Activated naive CD4-positive, alpha-beta T cell treated with anti-CD3 and anti-CD28 coated beads, Interleukin-2, amount 10 ng/mL, durations not matched to agents 7 days and 5 days (primary cell): ENCODE results near the gene GTF3C1.
"Not testable (repeated sequence)": the region's sequence is repeated elsewhere in the genome, so short reads cannot be mapped to it uniquely, and the experiment has no call there.

Source experiments
- CTCF ChIA-PET: fragments of 350-600 bp; sonication (Branson Sonifier 250); formaldehyde crosslinking; loops from one replicate; lab custom pipeline; 2021; ENCODE audit warnings: antibody characterized with exemption; lab: Charles Lee
- DNase-seq: peaks from one replicate; pipeline ENCODE4 v3.0.0-alpha.2; 2020
- H3K27ac Mint-ChIP-seq: one replicate; pipeline ENCODE4 v1.8.0; 2021; ENCODE audit warnings: mild to moderate bottlenecking, moderate library complexity, mixed read lengths
- H3K27me3 Mint-ChIP-seq: one replicate; pipeline ENCODE4 v1.8.0; 2021; ENCODE audit warnings: mild to moderate bottlenecking, mixed read lengths
- H3K36me3 Mint-ChIP-seq: one replicate; pipeline ENCODE4 v1.8.0; 2021; ENCODE audit warnings: mixed read lengths
- H3K4me1 Mint-ChIP-seq: one replicate; pipeline ENCODE4 v1.8.0; 2021; ENCODE audit warnings: mixed read lengths
- H3K4me3 Mint-ChIP-seq: one replicate; pipeline ENCODE4 v1.8.0; 2021; ENCODE audit warnings: mild to moderate bottlenecking, moderate library complexity, mixed read lengths
- H3K9me3 Mint-ChIP-seq: one replicate; pipeline ENCODE4 v1.8.0; 2021; ENCODE audit warnings: mixed read lengths

GTF3C1 gene

GRCh38 chr16:27463741-27464591 is 85.7 kb downstream of the GTF3C1 start:
- no peaks in the 10 kb centered on the region for H3K27me3 Mint-ChIP-seq
- H3K36me3 Mint-ChIP-seq: peaks cover 65% of the 10 kb centered on the region
- peak; percentile 74 for DNase-seq
- H3K4me3 Mint-ChIP-seq: peak overlapping the region; percentile 46
- peak overlapping the region; percentile 94 for H3K27ac Mint-ChIP-seq
- CTCF ChIA-PET: no interaction called here
- H3K9me3 Mint-ChIP-seq: no peaks in the 10 kb centered on the region
- peaks cover 49% of the 10 kb centered on the region for H3K4me1 Mint-ChIP-seq

- peaks cover 61% of the 10 kb centered on the region for H3K36me3 Mint-ChIP-seq
- peaks cover 49% of the 10 kb centered on the region for H3K4me1 Mint-ChIP-seq
- CTCF ChIA-PET: interaction anchor here (0.9 kb wide), 1 partner anchor 283 kb away, joined by 4 read pairs; no protein-coding TSS in a partner anchor
- H3K27me3 Mint-ChIP-seq: no peaks in the 10 kb centered on the region
- H3K27ac Mint-ChIP-seq: peak overlapping the region; percentile 94
- H3K9me3 Mint-ChIP-seq: no peaks in the 10 kb centered on the region
- no peak overlapping the region for H3K4me3 Mint-ChIP-seq
- DNase-seq: no peak
Measured at GRCh38 chr16:27462846-27463682, 86.6 kb downstream of the GTF3C1 start.

GRCh38 chr16:27462200-27462845 is 87.4 kb downstream of the GTF3C1 start:
- H3K4me3 Mint-ChIP-seq: no peak overlapping the region
- CTCF ChIA-PET: interaction anchor here (0.9 kb wide), 1 partner anchor 282 kb away, joined by 4 read pairs; no protein-coding TSS in a partner anchor
- H3K36me3 Mint-ChIP-seq: peaks cover 54% of the 10 kb centered on the region
- no peaks in the 10 kb centered on the region for H3K27me3 Mint-ChIP-seq
- no peaks in the 10 kb centered on the region for H3K9me3 Mint-ChIP-seq
- H3K27ac Mint-ChIP-seq: peak overlapping the region; percentile 94
- no peak for DNase-seq
- peaks cover 52% of the 10 kb centered on the region for H3K4me1 Mint-ChIP-seq

- Mint-ChIP-seq H3K9me3 (no peaks in the 10 kb centered on the region), H3K36me3 (peaks cover 49% of the 10 kb centered on the region), H3K4me1 (peaks cover 59% of the 10 kb centered on the region), H3K27me3 (no peaks in the 10 kb centered on the region), H3K4me3 (no peak overlapping the region), H3K27ac (peak overlapping the region; percentile 76)
- CTCF ChIA-PET: no interaction called here
- no peak for DNase-seq
Measured at GRCh38 chr16:27461483-27462171, 88.1 kb downstream of the GTF3C1 start.

GRCh38 chr16:27460663-27461482 is 88.8 kb downstream of the GTF3C1 start:
- no peak for DNase-seq
- CTCF ChIA-PET: interaction anchor here (0.9 to 1.0 kb wide), 2 partner anchors 281 to 304 kb away, joined by 3 read pairs; no protein-coding TSS in a partner anchor
- Mint-ChIP-seq H3K27me3 (no peaks in the 10 kb centered on the region), H3K36me3 (peaks cover 41% of the 10 kb centered on the region), H3K27ac (no peak overlapping the region), H3K4me3 (no peak overlapping the region), H3K9me3 (no peaks in the 10 kb centered on the region), H3K4me1 (peaks cover 62% of the 10 kb centered on the region)

GRCh38 chr16:27460213-27460612 is 89.5 kb downstream of the GTF3C1 start:
- no peaks in the 10 kb centered on the region for H3K27me3 Mint-ChIP-seq
- no peaks in the 10 kb centered on the region for H3K9me3 Mint-ChIP-seq
- no peak for DNase-seq
- H3K27ac Mint-ChIP-seq: no peak overlapping the region
- CTCF ChIA-PET: interaction anchor here (0.9 to 1.0 kb wide), 3 partner anchors 281 to 307 kb away, joined by 3 read pairs; no protein-coding TSS in a partner anchor
- no peak overlapping the region for H3K4me3 Mint-ChIP-seq
- H3K36me3 Mint-ChIP-seq: peaks cover 35% of the 10 kb centered on the region
- H3K4me1 Mint-ChIP-seq: peaks cover 65% of the 10 kb centered on the region

- Mint-ChIP-seq H3K36me3 (peaks cover 30% of the 10 kb centered on the region), H3K9me3 (no peaks in the 10 kb centered on the region), H3K27me3 (no peaks in the 10 kb centered on the region), H3K4me3 (no peak overlapping the region), H3K27ac (no peak overlapping the region), H3K4me1 (peaks cover 62% of the 10 kb centered on the region)
- no peak for DNase-seq
- CTCF ChIA-PET: interaction anchor here (0.9 to 1.8 kb wide), 4 partner anchors 163 to 280 kb away, joined by 3 to 7 read pairs (median 4); partner anchors contain the start of gene KDM8
Measured at GRCh38 chr16:27458987-27459688, 90.6 kb downstream of the GTF3C1 start.

- no peak overlapping the region for H3K4me3 Mint-ChIP-seq
- CTCF ChIA-PET: interaction anchor here (1.6 to 1.8 kb wide), 2 partner anchors 224 to 279 kb away, joined by 4 to 7 read pairs; no protein-coding TSS in a partner anchor
- no peaks in the 10 kb centered on the region for H3K27me3 Mint-ChIP-seq
- H3K27ac Mint-ChIP-seq: no peak overlapping the region
- peaks cover 3% of the 10 kb centered on the region for H3K9me3 Mint-ChIP-seq
- H3K4me1 Mint-ChIP-seq: peaks cover 55% of the 10 kb centered on the region
- no peak for DNase-seq
- H3K36me3 Mint-ChIP-seq: peaks cover 26% of the 10 kb centered on the region
Measured at GRCh38 chr16:27458258-27458657, 91.5 kb downstream of the GTF3C1 start.

- H3K9me3 Mint-ChIP-seq, H3K27ac Mint-ChIP-seq, DNase-seq, H3K4me3 Mint-ChIP-seq, H3K27me3 Mint-ChIP-seq: not testable (repeated sequence)
- H3K4me1 Mint-ChIP-seq: peaks cover 52% of the 10 kb centered on the region
- peaks cover 30% of the 10 kb centered on the region for H3K36me3 Mint-ChIP-seq
- CTCF ChIA-PET: interaction anchor here (1.8 kb wide), 1 partner anchor 223 kb away, joined by 4 read pairs; no protein-coding TSS in a partner anchor
Measured at GRCh38 chr16:27457605-27457900, 92.2 kb downstream of the GTF3C1 start.

GRCh38 chr16:27455700-27456099 is 94.0 kb downstream of the GTF3C1 start:
- Mint-ChIP-seq H3K9me3 (peaks cover 8% of the 10 kb centered on the region), H3K36me3 (peaks cover 33% of the 10 kb centered on the region), H3K27ac (peak overlapping the region; percentile 34), H3K27me3 (no peaks in the 10 kb centered on the region), H3K4me3 (no peak overlapping the region), H3K4me1 (peaks cover 60% of the 10 kb centered on the region)
- CTCF ChIA-PET: interaction anchor here (0.8 to 1.5 kb wide), 4 partner anchors 220 to 345 kb away, joined by 3 to 4 read pairs (median 3); no protein-coding TSS in a partner anchor
- DNase-seq: peak; percentile 34

- Mint-ChIP-seq H3K4me1 (peaks cover 71% of the 10 kb centered on the region), H3K4me3 (no peak overlapping the region), H3K27me3 (no peaks in the 10 kb centered on the region), H3K9me3 (peaks cover 8% of the 10 kb centered on the region), H3K36me3 (peaks cover 42% of the 10 kb centered on the region), H3K27ac (peak overlapping the region; percentile 15)
- DNase-seq: no peak
- CTCF ChIA-PET: interaction anchor here (1.1 kb wide), 1 partner anchor 274 kb away, joined by 3 read pairs; no protein-coding TSS in a partner anchor
Measured at GRCh38 chr16:27453494-27453825, 96.3 kb downstream of the GTF3C1 start.
